DND-41 (cell line): ENCODE results near the gene MTIF2.

ENCODE experiments used
- ATAC-seq: fragments of 200-7000 bp; cut with Tn5 transposase; 3 replicates; pipeline ENCODE4 v1.9.1; 2021; ENCODE audit warnings: low read depth; ENCODE audit not compliant: insufficient read depth
- DNase-seq: peaks from one replicate; pipeline ENCODE4 v3.0.0-alpha.2; 2020
- H2AFZ ChIP-seq: 2 replicates; pipeline ENCODE4 v1.6.0; 2012; ENCODE audit warnings: low read depth, low read length
- H3K27ac ChIP-seq: 2 replicates; pipeline ENCODE4 v1.5.1; 2012; ENCODE audit warnings: low read length, inconsistent platforms
- H3K27me3 ChIP-seq: fragments of 200-600 bp; sonication (generic); 2 replicates; pipeline ENCODE4 v1.6.0; 2012; ENCODE audit warnings: low read length, mild to moderate bottlenecking, inconsistent platforms; ENCODE audit not compliant: insufficient read depth, poor library complexity
- H3K36me3 ChIP-seq: 2 replicates; pipeline ENCODE4 v1.5.1; 2012; ENCODE audit warnings: low read length, inconsistent platforms; ENCODE audit not compliant: insufficient read depth
- H3K4me1 ChIP-seq: 2 replicates; pipeline ENCODE4 v1.5.1; 2012; ENCODE audit warnings: mild to moderate bottlenecking, low read length; ENCODE audit not compliant: insufficient read depth
- H3K4me2 ChIP-seq: 2 replicates; pipeline ENCODE4 v1.6.0; 2012; ENCODE audit warnings: mild to moderate bottlenecking, moderate library complexity, low read length, inconsistent platforms; ENCODE audit not compliant: insufficient read depth
- H3K4me3 ChIP-seq, 2 experiments: fragments of 200-600 bp in 1 of 2; shearing (Covaris generic) in 1 of 2; 2 replicates each; pipeline ENCODE4 v1.5.1; 2012 to 2016; ENCODE audit warnings: inconsistent platforms in 2 of 2, low read length in 2 of 2, mild to moderate bottlenecking in 2 of 2, low read depth in 1 of 2, moderate library complexity in 1 of 2
- H3K79me2 ChIP-seq: 2 replicates; pipeline ENCODE4 v1.6.0; 2012; ENCODE audit warnings: low read length, inconsistent platforms; ENCODE audit not compliant: insufficient read depth
- H3K9ac ChIP-seq: 2 replicates; pipeline ENCODE4 v1.6.0; 2012; ENCODE audit warnings: low read depth, mild to moderate bottlenecking, inconsistent platforms, low read length, moderate library complexity
- H3K9me3 ChIP-seq: 2 replicates; pipeline ENCODE4 v1.5.1; 2012; ENCODE audit warnings: low read length, moderate library complexity, mild to moderate bottlenecking, inconsistent platforms; ENCODE audit not compliant: insufficient read depth, severe bottlenecking
- H4K20me1 ChIP-seq: 2 replicates; pipeline ENCODE4 v1.6.0; 2012; ENCODE audit warnings: low read length; ENCODE audit not compliant: insufficient read depth
- CTCF ChIP-seq: IDR thresholded peaks from 2 replicates; pipeline ENCODE4 v1.5.1; 2012; ENCODE audit warnings: borderline replicate concordance, low read length, moderate library complexity, mild to moderate bottlenecking; ENCODE audit not compliant: poor library complexity, severe bottlenecking; ENCODE audit errors: extremely low read depth
- EZH2 ChIP-seq: IDR thresholded peaks from 3 replicates; pipeline ENCODE4 v1.6.1; 2012; ENCODE audit warnings: borderline replicate concordance, low read depth, mild to moderate bottlenecking, moderate library complexity, low read length, inconsistent platforms; ENCODE audit not compliant: severe bottlenecking

The MTIF2 gene

GRCh38 chr2:55233658-55233940 is 35.4 kb downstream of the MTIF2 start:
- Histone ChIP-seq H3K36me3 (peaks cover 46% of the 10 kb centered on the region), H3K4me1 (peaks cover 47% of the 10 kb centered on the region), H2AFZ (no peak overlapping the region), H4K20me1 (peaks cover 7% of the 10 kb centered on the region; the same call in 1 of the 2 replicates), H3K4me3 (peak overlapping the region; percentile 89 to 91; a peak in 3 of 4 replicates), H3K9ac (peak overlapping the region; percentile 89), H3K4me2 (peak overlapping the region; percentile 70), H3K9me3 (no peaks in the 10 kb centered on the region), H3K27me3 (no peaks in the 10 kb centered on the region), H3K79me2 (peaks cover 62% of the 10 kb centered on the region), H3K27ac (no peak overlapping the region)
- ATAC-seq (no peak), DNase-seq (no peak)
- TF ChIP-seq EZH2 (no peak), CTCF (no peak)

GRCh38 chr2:55232863-55233657 is 36.0 kb downstream of the MTIF2 start:
- H3K4me1 ChIP-seq = peaks cover 52% of the 10 kb centered on the region
- H4K20me1 ChIP-seq = peaks cover 7% of the 10 kb centered on the region; the same call in 1 of the 2 replicates
- ATAC-seq (peak; percentile 10; the same call in 1 of the 3 replicates), DNase-seq (peak; percentile 40)
- H3K9ac ChIP-seq = peak overlapping the region; percentile 89
- TF ChIP-seq CTCF = no peak
- no peak for TF ChIP-seq EZH2
- peaks cover 68% of the 10 kb centered on the region for H3K79me2 ChIP-seq
- no peaks in the 10 kb centered on the region for H3K9me3 ChIP-seq
- peak overlapping the region; percentile 99 for H3K27ac ChIP-seq
- H3K27me3 ChIP-seq = no peaks in the 10 kb centered on the region
- H3K4me3 ChIP-seq = peak overlapping the region; percentile 89 to 91
- H3K4me2 ChIP-seq = peak overlapping the region; percentile 70
- H2AFZ ChIP-seq = peak overlapping the region; percentile 95
- peaks cover 46% of the 10 kb centered on the region for H3K36me3 ChIP-seq

GRCh38 chr2:55232084-55232862 is 36.8 kb downstream of the MTIF2 start, which contains the start of the genes CLHC1 and RPS27A:
Gene CLHC1 (minus strand): TSS chr2:55232293. CDS start chr2:55222411, 9,882 bp downstream.
Gene RPS27A (plus strand): TSS chr2:55232688. CDS start chr2:55232825, 137 bp downstream.
- peak; percentile 90 for ATAC-seq
- peaks cover 56% of the 10 kb centered on the region for H3K4me1 ChIP-seq
- H3K27ac ChIP-seq = peak within 1 kb of the TSS; percentile 99
- no peaks in the 10 kb centered on the region for H3K27me3 ChIP-seq
- peak within 1 kb of the TSS; percentile 89 for H3K9ac ChIP-seq
- H3K79me2 ChIP-seq = peaks cover 73% of the 10 kb centered on the region
- H3K4me2 ChIP-seq = peak within 1 kb of the TSS; percentile 70
- peak within 1 kb of the TSS; percentile 89 to 91 for H3K4me3 ChIP-seq
- H3K36me3 ChIP-seq = peaks cover 45% of the 10 kb centered on the region
- H3K9me3 ChIP-seq = no peaks in the 10 kb centered on the region
- peak within 1 kb of the TSS; percentile 95 for H2AFZ ChIP-seq
- DNase-seq = peak; percentile 93
- TF ChIP-seq CTCF (no peak), EZH2 (no peak)
- peaks cover 7% of the 10 kb centered on the region; the same call in 1 of the 2 replicates for H4K20me1 ChIP-seq
